ENCODE measurements around the gene MON2.

- TF ChIP-seq CTCF (IDR thresholded peaks at IDR 0.05; ENCODE audit: extremely low read depth in 1 of 2, insufficient read depth in 1 of 2, low read depth in 1 of 2, low read length in 2 of 2) (no peak), FOS (IDR thresholded peaks at IDR 0.05; ENCODE audit: borderline replicate concordance, insufficient read depth, low read length) (no peak), EZH2 (IDR thresholded peaks at IDR 0.05; ENCODE audit: borderline replicate concordance, low read depth, low read length, severe bottlenecking) (no peak), MYC (IDR thresholded peaks at IDR 0.05; ENCODE audit: low read depth, low read length) (no peak), POLR2AphosphoS5 (IDR thresholded peaks at IDR 0.05; ENCODE audit: insufficient read depth, low read depth, low read length) (no peak), POLR2A (IDR thresholded peaks at IDR 0.05; ENCODE audit: low read depth, low read length) (no peak), JUN (IDR thresholded peaks at IDR 0.05; ENCODE audit: borderline replicate concordance, insufficient read depth, insufficient read length, low read depth) (no peak)
Measured at GRCh38 chr12:62468397-62468796, 1.8 kb downstream of the MON2 start.

Data from endothelial cell of umbilical vein (primary cell).